KG1 (cell line): ENCODE data around the gene PCNT.
"Not testable (repeated sequence)": the region's sequence is repeated elsewhere in the genome, so short reads cannot be mapped to it uniquely, and the experiment has no call there.

ENCODE experiments used
- DNase-seq: peaks from one replicate; lab custom pipeline; 2025; lab: John Stamatoyannopoulos, UW

PCNT gene

DNA sequence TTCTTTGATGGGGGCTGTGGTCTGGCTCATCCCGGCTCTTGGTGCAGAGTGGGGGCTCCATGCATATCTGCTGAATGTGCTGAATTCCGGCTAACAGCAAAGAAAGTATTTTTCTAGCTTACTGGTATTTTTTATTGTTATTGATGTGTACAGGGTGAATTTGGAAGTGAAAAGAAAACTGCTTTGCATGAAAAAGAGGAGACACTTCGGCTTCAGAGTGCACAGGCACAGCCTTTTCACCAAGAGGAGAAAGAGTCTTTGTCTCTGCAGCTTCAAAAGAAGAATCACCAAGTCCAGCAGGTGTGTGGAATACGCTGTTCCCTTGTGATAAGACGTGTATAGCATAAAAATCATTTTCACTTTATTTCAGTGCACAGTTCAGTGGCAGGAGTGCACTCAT is 57.6 kb downstream of the PCNT start:
- no peak for DNase-seq

DNA sequence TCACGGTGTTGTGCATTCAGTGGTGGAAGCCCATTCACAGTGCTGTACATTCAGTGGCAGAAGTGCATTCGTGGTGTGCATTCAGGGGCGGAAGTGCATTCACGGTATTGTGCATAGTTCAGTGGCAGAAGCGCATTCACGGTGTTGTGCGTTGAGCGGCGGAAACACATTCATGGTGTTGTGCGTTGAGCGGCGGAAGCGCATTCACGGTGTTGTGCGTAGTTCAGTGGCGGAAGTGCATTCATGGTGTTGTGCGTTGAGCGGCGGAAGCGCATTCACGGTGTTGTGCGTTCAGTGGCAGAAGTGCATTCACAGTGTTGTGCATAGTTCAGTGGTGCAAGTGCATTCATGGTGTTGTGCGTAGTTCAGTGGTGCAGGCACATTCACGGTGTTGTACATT is 60.6 kb downstream of the PCNT start:
- DNase-seq, result no peak

DNA sequence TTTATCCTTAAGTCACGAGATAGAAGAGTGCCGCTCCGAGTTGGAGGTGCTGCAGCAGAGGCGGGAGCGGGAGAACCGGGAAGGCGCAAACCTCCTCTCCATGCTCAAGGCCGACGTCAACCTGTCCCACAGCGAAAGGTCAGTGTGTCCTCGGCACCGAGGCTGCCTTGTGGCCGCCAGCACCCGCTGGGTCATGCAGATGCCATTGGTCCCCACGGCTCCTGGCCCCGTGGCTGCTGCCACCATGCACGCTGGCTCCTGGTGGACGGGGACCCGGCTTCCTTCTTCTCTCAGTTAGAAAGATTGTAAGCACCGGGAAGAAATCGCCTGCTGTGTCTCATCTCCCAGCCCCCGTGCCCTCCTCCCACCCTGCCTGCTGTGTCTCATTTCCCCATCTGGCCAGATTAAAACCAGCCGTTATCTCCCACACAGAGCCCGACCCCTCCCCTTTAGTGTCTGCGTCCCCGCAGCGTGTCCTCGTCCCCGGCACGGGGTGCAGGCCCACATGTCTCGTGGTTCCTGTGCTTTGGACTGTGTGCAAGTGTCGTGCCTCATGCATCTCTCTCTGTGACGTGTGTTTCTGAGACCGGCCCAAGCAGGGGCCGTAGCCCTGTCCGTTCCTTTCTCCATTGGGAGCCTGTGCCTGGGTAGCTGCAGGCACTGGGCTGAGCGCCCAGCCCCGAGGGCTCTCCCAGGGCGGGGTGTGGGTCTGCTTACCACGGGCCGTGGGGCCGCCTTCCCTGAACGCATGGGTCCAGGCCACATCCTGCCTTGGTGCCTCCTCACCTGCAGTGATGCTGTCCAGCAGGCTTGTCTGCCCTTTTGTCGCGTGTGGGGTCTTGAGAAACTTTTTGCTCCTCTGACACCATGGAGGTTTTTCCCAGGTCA is 62.1 kb downstream of the PCNT start:
- DNase-seq, result no peak

DNA sequence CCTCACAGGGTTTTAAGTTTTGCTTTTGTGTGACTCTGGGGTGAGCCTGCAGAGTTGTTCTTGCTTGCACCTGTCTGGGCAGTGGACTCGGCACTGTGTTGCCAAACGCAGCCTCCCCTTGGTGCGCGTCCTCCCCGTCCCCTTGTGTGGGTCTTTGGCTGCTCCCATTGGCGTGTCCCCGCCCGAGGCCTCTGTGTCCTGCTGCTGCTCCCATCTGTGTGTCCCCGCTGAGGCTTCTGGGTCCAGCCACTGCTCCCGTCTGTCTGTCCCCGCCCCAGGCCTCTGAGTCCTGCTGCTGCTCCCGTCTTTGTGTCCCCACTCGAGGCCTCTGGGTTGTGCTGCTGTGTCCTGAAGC is 62.8 kb downstream of the PCNT start:
- no peak for DNase-seq

DNA sequence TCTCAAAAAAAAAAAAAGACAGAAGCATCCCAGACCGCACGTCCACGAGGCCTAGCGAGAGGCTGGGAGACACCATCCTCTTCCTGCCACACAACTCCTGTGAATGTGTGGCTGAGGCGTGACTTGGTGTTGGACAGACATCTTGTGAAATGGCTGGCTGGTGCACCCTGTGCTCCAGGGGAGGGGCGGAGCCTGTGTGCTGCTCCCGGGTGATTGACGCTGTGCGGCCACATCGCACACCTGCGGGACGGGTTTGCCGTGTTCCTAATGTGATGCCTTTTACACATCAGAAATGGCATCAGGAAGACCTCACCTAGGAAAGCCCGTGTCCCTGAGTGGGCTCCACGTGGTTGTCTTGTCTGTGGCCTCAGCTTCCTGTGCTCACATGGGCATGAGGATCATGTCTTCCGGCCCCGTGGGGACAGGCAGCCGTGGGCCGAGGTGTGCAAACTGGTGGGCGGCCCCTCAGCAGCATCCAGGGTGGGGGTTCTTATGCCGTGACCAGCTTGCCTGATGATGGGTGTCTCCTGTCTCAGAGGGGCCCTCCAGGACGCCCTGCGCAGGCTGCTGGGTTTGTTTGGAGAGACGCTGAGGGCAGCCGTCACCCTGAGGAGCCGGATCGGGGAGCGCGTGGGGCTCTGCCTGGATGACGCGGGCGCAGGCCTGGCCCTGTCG is 64.4 kb downstream of the PCNT start:
- DNase-seq, result no peak

DNA sequence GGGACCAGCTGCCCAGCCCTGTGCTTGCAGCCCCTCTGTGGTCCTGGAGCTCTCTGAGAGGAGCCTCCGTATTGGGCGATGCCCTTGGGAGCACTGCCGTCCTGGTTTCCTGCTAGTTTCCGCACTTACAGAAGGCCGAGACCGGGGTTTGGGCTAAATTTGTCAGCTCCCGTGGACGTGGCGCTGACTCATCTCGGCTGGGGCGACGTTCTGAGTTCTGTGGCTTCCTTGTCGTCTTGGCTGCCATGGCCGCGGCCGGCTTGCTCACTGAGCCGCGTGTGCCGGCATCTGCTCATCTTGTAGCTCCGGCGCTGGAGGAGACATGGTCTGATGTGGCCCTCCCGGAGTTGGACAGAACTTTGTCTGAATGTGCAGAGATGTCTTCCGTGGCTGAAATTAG is 64.9 kb downstream of the PCNT start:
- no peak for DNase-seq

GRCh38 chr21:46390603-46391545 is 66.9 kb downstream of the PCNT start:
- no peak for DNase-seq

DNA sequence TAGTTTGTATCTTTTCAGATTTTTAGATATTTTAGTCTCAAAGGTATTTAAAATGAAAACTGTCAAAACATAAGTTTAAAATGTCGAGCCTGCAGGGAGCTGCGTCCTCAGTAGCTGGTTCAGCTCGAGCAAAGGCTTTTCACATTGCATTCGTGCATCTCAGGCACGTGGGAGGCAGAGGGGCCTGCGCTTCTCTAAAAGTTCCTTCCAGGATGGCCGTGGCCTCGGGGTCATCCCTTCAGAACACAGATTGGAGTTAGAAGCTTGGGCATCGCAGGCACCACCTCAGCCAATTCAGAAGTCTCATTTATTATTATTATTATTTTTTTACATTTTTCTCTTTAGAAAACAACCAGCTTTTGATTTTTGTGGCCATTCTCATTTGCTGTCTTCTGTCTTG is 67.8 kb downstream of the PCNT start:
- DNase-seq, result no peak

DNA sequence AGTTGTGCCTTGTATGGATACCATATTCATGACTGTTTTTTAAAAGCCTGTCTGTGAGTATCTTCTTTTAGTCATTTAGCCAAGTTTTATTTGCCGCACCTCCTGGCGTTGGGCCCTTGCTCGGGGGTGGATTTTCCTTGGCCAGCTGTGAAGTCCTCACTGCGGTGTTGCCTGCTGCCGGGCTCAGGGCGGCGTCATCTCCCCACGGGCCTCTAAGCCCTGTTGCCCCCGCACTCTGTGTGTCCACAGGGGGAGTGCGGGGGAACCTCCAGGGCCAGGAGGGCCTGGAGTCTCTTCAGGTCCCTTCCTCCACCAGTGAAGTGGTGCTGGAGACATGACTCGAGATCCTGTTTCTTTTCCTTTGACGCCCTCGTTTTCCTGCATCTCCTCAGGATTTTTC is 69.0 kb downstream of the PCNT start:
- no peak for DNase-seq

DNA sequence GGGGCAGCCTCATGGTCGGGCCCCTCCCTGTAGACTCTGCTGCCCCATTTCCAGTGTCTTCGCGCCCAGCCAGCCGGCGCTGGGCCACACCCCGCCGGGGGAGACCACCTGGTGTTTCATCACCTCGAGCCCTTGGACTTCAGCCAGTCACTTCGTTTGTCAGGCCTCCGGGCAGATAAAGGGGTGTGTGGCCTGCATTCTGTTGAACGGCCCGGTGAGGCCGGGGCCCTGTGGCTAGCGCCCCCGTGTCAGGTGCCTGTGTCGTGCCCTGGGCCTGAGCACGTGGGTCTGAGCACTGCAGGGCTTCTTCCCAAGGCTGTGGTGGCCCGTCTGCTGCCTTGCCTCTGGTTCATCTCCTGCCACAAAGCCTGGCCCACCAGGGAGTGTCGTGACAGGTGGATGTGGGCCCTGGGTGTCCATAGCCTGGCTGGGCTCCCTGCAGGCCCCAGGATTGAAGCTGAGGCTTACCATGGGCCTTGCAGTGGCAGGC is 69.5 kb downstream of the PCNT start:
- no peak for DNase-seq

- DNase-seq, result no peak
Observed at GRCh38 chr21:46393941-46394594, 70.1 kb downstream of the PCNT start.

DNA sequence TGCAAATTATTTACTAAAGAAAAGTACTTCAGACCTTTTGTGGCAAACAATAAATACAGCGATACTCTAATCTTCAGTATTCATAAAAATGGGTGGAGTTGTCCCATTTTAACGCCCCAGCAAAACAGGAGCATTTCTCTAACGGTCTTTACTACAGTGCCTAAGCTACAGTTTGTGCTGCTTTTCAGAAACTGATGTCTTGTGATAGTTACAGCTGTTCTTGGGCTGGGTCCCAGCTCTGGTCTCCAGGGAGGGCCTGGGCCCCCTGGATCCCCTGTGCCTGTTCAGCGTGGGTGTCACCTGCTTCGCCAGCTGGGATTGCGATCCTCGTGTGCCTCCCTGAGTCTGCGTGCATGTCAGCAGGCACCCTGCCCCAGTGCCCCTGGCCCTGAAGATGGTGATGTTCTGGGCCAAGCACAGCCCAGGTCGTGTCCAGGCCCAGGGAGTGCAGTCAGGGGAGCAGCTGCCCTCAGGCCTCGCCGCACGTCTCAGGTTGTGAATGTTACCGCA is 70.7 kb downstream of the PCNT start:
- DNase-seq, result no peak

DNA sequence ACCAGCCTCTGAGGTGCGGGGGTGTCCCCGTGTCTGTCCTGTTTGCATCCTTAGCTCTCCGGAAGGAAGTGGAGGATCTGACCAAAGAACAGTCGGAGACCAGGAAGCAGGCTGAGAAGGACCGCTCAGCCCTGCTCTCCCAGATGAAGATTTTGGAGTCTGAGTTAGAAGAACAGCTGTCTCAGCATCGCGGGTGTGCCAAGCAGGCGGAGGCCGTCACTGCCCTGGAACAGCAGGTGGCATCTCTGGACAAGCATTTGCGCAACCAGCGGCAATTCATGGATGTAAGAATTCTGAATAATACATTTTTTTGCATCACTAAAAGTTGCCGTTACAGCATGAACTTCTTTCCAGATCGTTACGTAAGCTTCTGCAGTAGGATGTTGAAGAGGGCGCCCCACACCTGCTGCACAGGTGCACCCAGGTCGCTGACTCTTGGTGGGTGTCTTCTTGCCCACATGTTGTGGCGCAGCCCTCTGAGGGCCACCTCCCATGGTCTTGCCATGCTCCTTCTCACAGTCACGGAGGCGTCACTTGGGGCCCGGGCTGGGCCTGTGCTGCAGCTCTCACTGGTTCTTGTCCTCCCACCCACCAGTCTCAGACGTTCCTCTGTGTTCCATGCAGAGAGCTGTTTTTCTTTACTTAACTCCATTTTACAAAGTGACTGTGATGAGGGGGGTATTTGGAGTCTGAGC is 73.4 kb downstream of the PCNT start:
- DNase-seq, result no peak

- DNase-seq, result no peak
Observed at GRCh38 chr21:46397993-46398392, 74.0 kb downstream of the PCNT start.

- DNase-seq, result no peak
Observed at GRCh38 chr21:46399129-46399528, 75.2 kb downstream of the PCNT start.

DNA sequence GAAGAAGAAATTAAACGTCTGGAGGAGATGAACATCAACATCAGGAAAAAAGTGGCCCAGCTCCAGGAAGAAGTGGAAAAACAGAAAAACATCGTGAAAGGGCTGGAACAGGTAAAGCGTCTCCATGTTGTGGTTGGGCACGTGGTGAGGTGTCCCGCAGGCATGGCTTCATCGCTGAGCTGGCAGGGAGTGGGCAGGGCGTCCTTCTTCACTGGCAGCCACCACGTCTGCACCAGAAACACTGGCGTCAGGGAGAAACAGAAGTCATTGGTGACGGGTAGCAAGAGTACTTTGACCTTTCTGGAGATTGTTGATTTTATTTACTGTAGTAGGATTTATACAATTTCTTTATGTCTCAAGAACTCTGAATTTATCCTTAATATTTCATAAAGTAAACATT is 75.7 kb downstream of the PCNT start:
- no peak for DNase-seq

- no peak for DNase-seq
Observed at GRCh38 chr21:46401186-46401910, 77.4 kb downstream of the PCNT start.

GRCh38 chr21:46402421-46402820 is 78.5 kb downstream of the PCNT start:
- no peak for DNase-seq

DNA sequence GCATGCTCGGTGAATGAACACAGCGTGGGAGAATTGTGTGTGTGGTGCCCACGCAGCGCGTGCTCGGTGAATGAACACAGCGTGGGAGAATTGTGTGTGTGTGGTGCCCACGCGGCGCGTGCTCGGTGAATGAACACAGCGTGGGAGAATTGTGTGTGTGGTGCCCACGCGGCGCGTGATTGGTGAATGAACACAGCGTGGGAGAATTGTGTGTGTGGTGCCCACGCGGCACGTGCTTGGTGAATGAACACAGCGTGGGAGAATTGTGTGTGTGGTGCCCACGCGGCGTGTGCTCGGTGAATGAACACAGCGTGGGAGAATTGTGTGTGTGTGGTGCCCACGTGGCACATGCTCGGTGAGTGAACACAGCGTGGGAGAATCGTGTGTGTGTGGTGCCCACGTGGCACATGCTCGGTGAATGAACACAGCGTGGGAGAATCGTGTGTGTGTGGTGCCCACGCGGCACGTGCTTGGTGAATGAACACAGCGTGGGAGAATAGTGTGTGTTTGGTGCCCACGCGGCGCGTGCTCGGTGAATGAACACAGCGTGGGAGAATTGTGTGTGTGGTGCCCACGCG is 79.4 kb downstream of the PCNT start:
- DNase-seq, result not testable (repeated sequence)

- no peak for DNase-seq
Observed at GRCh38 chr21:46404306-46404705, 80.3 kb downstream of the PCNT start.
